Body of pancreas (tissue), 4 donors: ENCODE results near the gene RCC2.

Experiments used
- POLR2A ChIP-seq, 3 donors: fragments of 450-650 bp; IDR thresholded peaks; one replicate each; pipeline ENCODE4 v1.6.1; 2016; ENCODE audit warnings: antibody characterized with exemption in 3 of 3, mild to moderate bottlenecking in 2 of 3
- TF ChIP-seq, protein P1 (sequence below), 7 experiments: fragments of 450-650 bp in 4 of 7; fragments of 200-600 bp in 3 of 7; sonication (generic) in 3 of 7; IDR thresholded peaks; one replicate each; pipeline ENCODE4 v1.5.1; 2016 to 2019; ENCODE audit warnings: antibody characterized with exemption in 7 of 7

DNA sequence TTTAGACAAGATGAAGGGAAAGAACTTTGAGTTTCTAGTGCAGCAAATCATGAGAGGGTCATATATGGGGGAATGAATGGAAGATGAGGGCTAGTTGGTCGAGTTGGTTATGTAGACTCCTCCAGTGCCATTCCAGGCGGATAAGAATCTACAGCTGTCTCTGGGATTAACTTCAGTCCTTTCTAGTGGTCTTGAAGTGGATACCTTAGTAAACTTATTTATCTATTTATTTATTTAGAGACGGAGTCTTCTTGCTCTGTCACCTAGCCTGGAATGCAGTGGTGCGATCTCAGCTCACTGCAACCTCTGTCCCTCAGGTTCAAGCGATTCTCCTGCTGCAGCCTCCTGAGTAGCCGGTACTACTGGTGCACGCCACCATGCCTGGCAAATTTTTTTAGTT is 41.4 kb upstream of the RCC2 start:
- TF ChIP-seq, protein P1, sequence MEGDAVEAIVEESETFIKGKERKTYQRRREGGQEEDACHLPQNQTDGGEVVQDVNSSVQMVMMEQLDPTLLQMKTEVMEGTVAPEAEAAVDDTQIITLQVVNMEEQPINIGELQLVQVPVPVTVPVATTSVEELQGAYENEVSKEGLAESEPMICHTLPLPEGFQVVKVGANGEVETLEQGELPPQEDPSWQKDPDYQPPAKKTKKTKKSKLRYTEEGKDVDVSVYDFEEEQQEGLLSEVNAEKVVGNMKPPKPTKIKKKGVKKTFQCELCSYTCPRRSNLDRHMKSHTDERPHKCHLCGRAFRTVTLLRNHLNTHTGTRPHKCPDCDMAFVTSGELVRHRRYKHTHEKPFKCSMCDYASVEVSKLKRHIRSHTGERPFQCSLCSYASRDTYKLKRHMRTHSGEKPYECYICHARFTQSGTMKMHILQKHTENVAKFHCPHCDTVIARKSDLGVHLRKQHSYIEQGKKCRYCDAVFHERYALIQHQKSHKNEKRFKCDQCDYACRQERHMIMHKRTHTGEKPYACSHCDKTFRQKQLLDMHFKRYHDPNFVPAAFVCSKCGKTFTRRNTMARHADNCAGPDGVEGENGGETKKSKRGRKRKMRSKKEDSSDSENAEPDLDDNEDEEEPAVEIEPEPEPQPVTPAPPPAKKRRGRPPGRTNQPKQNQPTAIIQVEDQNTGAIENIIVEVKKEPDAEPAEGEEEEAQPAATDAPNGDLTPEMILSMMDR (IDR thresholded peaks at IDR 0.05) = no peak
- TF ChIP-seq POLR2A (IDR thresholded peaks at IDR 0.05) = no peak
